Measurements from ENCODE around the gene ENTHD1.

The ENTHD1 gene

DNA sequence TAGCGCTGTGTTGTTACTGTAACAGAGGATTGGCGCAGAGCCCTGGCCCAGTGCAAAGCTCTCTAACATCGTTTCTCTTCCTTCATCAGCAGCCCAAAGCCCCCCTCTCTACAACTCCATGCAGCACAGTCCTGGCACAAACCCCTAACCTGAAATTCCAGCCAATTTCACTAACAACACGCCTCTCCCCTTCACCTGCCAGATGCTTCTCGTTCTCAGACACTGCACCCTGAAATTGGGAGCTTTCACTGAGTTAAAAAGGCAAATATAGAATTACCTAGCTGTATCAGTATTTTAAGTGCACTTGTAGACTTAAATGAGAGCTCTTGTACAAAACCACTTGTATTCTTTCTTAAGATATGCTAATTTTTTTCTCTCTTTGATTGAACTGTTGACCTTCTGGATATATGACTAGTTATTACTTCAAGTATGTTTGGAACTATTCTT lies 23.7 kb upstream of the ENTHD1 start:
- Histone ChIP-seq H3K36me3 (ENCODE audit: insufficient read depth, low read length) (no peaks in the 10 kb centered on the region), H3K27me3 (ENCODE audit: insufficient read depth, low read length) (no peaks in the 10 kb centered on the region), H3K4me1 (ENCODE audit: insufficient read depth, low read length) (peaks cover 13% of the 10 kb centered on the region), H2AFZ (ENCODE audit: low read depth, low read length) (no peak overlapping the region), H3K4me3 (ENCODE audit: low read length) (no peak overlapping the region), H3K9me3 (ENCODE audit: low read length) (no peaks in the 10 kb centered on the region)

GRCh38 chr22:39916496-39916895 lies 22.9 kb upstream of the ENTHD1 start:
- no peaks in the 10 kb centered on the region for H3K36me3 ChIP-seq (ENCODE audit: insufficient read depth, low read length)
- no peak overlapping the region for H2AFZ ChIP-seq (ENCODE audit: low read depth, low read length)
- H3K4me3 ChIP-seq (ENCODE audit: low read length), result no peak overlapping the region
- H3K9me3 ChIP-seq (ENCODE audit: low read length), result no peaks in the 10 kb centered on the region
- peaks cover 13% of the 10 kb centered on the region for H3K4me1 ChIP-seq (ENCODE audit: insufficient read depth, low read length)
- no peaks in the 10 kb centered on the region for H3K27me3 ChIP-seq (ENCODE audit: insufficient read depth, low read length)

DNA sequence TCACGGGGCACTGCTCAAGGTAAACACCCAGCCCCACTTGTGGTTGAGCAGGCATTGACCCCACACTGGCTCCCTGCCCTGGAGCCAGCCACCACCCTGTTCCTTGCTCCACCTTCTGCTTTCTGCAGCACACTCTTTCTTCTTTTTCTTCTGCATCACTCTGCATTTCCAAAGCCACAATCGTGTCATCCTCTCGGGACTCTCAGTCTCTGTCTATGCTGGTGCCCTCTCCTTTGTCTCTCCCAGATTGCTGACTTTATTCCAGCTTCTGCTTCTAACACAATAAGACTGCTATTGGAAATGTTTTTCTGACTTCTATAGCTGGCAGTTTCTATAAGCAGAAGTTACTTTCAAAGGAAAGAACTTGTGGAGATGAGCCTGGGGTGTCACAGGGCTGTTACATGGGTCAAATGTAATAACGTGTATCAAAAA lies 21.8 kb upstream of the ENTHD1 start:
- Histone ChIP-seq H2AFZ (ENCODE audit: low read depth, low read length) (no peak overlapping the region), H3K9me3 (ENCODE audit: low read length) (no peaks in the 10 kb centered on the region), H3K4me3 (ENCODE audit: low read length) (no peak overlapping the region), H3K27me3 (ENCODE audit: insufficient read depth, low read length) (no peaks in the 10 kb centered on the region), H3K4me1 (ENCODE audit: insufficient read depth, low read length) (peaks cover 13% of the 10 kb centered on the region), H3K36me3 (ENCODE audit: insufficient read depth, low read length) (no peaks in the 10 kb centered on the region)

DNA sequence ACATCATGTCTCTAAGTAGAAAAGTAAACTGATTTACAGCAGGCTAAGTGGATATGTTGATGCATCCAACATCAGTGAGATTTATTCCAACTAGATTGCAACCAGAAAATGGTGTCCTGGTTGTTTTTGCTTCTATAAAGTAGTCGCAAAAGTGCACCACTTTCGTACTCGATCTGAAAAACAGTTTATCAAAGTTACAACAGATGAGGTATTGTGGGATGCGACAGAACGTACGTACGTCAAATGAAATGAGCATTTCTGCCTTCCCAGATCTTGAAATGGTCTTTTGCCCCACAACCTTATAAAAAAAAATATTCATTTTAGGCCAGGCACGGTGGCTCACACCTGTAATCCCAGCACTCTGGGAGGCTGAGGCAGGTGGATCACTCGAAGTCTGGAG lies 21.0 kb upstream of the ENTHD1 start:
- no peaks in the 10 kb centered on the region for H3K9me3 ChIP-seq (ENCODE audit: low read length)
- H3K27me3 ChIP-seq (ENCODE audit: insufficient read depth, low read length), result no peaks in the 10 kb centered on the region
- peaks cover 13% of the 10 kb centered on the region for H3K4me1 ChIP-seq (ENCODE audit: insufficient read depth, low read length)
- no peak overlapping the region for H2AFZ ChIP-seq (ENCODE audit: low read depth, low read length)
- H3K4me3 ChIP-seq (ENCODE audit: low read length), result no peak overlapping the region
- H3K36me3 ChIP-seq (ENCODE audit: insufficient read depth, low read length), result no peaks in the 10 kb centered on the region

- peaks cover 13% of the 10 kb centered on the region for H3K4me1 ChIP-seq (ENCODE audit: insufficient read depth, low read length)
- no peak overlapping the region for H3K4me3 ChIP-seq (ENCODE audit: low read length)
- no peaks in the 10 kb centered on the region for H3K9me3 ChIP-seq (ENCODE audit: low read length)
- no peaks in the 10 kb centered on the region for H3K27me3 ChIP-seq (ENCODE audit: insufficient read depth, low read length)
- no peaks in the 10 kb centered on the region for H3K36me3 ChIP-seq (ENCODE audit: insufficient read depth, low read length)
- H2AFZ ChIP-seq (ENCODE audit: low read depth, low read length), result no peak overlapping the region
Measured at GRCh38 chr22:39913886-39914285, 20.3 kb upstream of the ENTHD1 start.

GRCh38 chr22:39913321-39913720 lies 19.8 kb upstream of the ENTHD1 start:
- no peaks in the 10 kb centered on the region for H3K9me3 ChIP-seq (ENCODE audit: low read length)
- no peak overlapping the region for H2AFZ ChIP-seq (ENCODE audit: low read depth, low read length)
- no peaks in the 10 kb centered on the region for H3K36me3 ChIP-seq (ENCODE audit: insufficient read depth, low read length)
- no peak overlapping the region for H3K4me3 ChIP-seq (ENCODE audit: low read length)
- H3K27me3 ChIP-seq (ENCODE audit: insufficient read depth, low read length), result no peaks in the 10 kb centered on the region
- H3K4me1 ChIP-seq (ENCODE audit: insufficient read depth, low read length), result peaks cover 13% of the 10 kb centered on the region

- Histone ChIP-seq H2AFZ (ENCODE audit: low read depth, low read length) (no peak overlapping the region), H3K4me3 (ENCODE audit: low read length) (no peak overlapping the region), H3K4me1 (ENCODE audit: insufficient read depth, low read length) (peaks cover 13% of the 10 kb centered on the region), H3K27me3 (ENCODE audit: insufficient read depth, low read length) (no peaks in the 10 kb centered on the region), H3K36me3 (ENCODE audit: insufficient read depth, low read length) (no peaks in the 10 kb centered on the region), H3K9me3 (ENCODE audit: low read length) (no peaks in the 10 kb centered on the region)
Measured at GRCh38 chr22:39910876-39911613, 17.5 kb upstream of the ENTHD1 start.

GRCh38 chr22:39908737-39909136 lies 15.2 kb upstream of the ENTHD1 start:
- Histone ChIP-seq H3K36me3 (ENCODE audit: insufficient read depth, low read length) (no peaks in the 10 kb centered on the region), H3K9me3 (ENCODE audit: low read length) (no peaks in the 10 kb centered on the region), H2AFZ (ENCODE audit: low read depth, low read length) (no peak overlapping the region), H3K4me1 (ENCODE audit: insufficient read depth, low read length) (no peaks in the 10 kb centered on the region), H3K4me3 (ENCODE audit: low read length) (no peak overlapping the region), H3K27me3 (ENCODE audit: insufficient read depth, low read length) (peaks cover 3% of the 10 kb centered on the region)

GRCh38 chr22:39908136-39908535 lies 14.6 kb upstream of the ENTHD1 start:
- no peaks in the 10 kb centered on the region for H3K4me1 ChIP-seq (ENCODE audit: insufficient read depth, low read length)
- H3K27me3 ChIP-seq (ENCODE audit: insufficient read depth, low read length), result peaks cover 3% of the 10 kb centered on the region
- no peak overlapping the region for H2AFZ ChIP-seq (ENCODE audit: low read depth, low read length)
- no peaks in the 10 kb centered on the region for H3K9me3 ChIP-seq (ENCODE audit: low read length)
- no peak overlapping the region for H3K4me3 ChIP-seq (ENCODE audit: low read length)
- no peaks in the 10 kb centered on the region for H3K36me3 ChIP-seq (ENCODE audit: insufficient read depth, low read length)

- H3K36me3 ChIP-seq (ENCODE audit: insufficient read depth, low read length), result no peaks in the 10 kb centered on the region
- no peak overlapping the region for H2AFZ ChIP-seq (ENCODE audit: low read depth, low read length)
- peaks cover 3% of the 10 kb centered on the region for H3K27me3 ChIP-seq (ENCODE audit: insufficient read depth, low read length)
- H3K9me3 ChIP-seq (ENCODE audit: low read length), result no peaks in the 10 kb centered on the region
- no peak overlapping the region for H3K4me3 ChIP-seq (ENCODE audit: low read length)
- H3K4me1 ChIP-seq (ENCODE audit: insufficient read depth, low read length), result no peaks in the 10 kb centered on the region
Measured at GRCh38 chr22:39907605-39908097, 14.1 kb upstream of the ENTHD1 start.

GRCh38 chr22:39907047-39907446 lies 13.5 kb upstream of the ENTHD1 start:
- Histone ChIP-seq H3K4me1 (ENCODE audit: insufficient read depth, low read length) (no peaks in the 10 kb centered on the region), H2AFZ (ENCODE audit: low read depth, low read length) (no peak overlapping the region), H3K9me3 (ENCODE audit: low read length) (no peaks in the 10 kb centered on the region), H3K4me3 (ENCODE audit: low read length) (no peak overlapping the region), H3K36me3 (ENCODE audit: insufficient read depth, low read length) (no peaks in the 10 kb centered on the region), H3K27me3 (ENCODE audit: insufficient read depth, low read length) (peaks cover 3% of the 10 kb centered on the region)

DNA sequence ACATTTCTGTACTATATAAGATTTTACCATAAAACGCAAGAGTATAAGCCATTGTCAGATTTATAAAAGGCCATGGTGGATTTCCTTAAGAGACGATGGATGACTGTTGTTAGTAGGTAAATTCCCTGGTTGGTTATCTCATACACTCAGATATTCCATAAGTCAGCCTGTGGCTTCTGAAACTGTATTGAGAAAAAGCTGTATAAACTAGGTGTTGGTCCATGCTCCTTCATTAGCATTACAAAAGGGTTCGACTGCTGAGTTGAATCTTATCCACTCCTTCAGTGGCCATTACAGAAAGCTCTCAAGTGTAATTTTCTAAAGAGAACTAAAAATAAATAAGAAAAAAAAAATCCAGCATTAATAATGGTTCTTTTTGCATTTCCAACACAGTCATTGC lies 12.6 kb upstream of the ENTHD1 start:
- Histone ChIP-seq H3K36me3 (ENCODE audit: insufficient read depth, low read length) (no peaks in the 10 kb centered on the region), H3K9me3 (ENCODE audit: low read length) (no peaks in the 10 kb centered on the region), H3K4me3 (ENCODE audit: low read length) (no peak overlapping the region), H2AFZ (ENCODE audit: low read depth, low read length) (no peak overlapping the region), H3K4me1 (ENCODE audit: insufficient read depth, low read length) (no peaks in the 10 kb centered on the region), H3K27me3 (ENCODE audit: insufficient read depth, low read length) (peaks cover 3% of the 10 kb centered on the region)

DNA sequence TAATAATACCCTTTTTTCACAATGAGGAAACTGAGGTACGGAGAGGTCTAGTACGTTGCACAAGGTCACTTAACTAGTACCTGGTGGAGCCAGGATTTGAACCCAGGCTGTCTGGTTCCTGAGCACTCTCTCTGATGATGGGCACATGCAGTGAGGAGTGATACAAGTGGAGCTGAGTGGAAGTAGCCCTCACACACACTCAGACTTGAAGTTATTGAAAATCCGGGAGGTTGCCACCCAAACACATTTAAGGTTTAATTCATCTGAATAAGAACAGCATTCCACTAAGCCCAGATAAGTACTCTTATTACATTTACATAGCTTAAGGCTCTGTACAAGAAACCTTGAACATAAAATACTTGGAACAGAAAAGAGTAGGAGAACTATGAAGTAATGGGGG lies 12.1 kb upstream of the ENTHD1 start:
- Histone ChIP-seq H3K36me3 (ENCODE audit: insufficient read depth, low read length) (no peaks in the 10 kb centered on the region), H3K27me3 (ENCODE audit: insufficient read depth, low read length) (peaks cover 6% of the 10 kb centered on the region), H3K4me3 (ENCODE audit: low read length) (no peak overlapping the region), H3K9me3 (ENCODE audit: low read length) (no peaks in the 10 kb centered on the region), H3K4me1 (ENCODE audit: insufficient read depth, low read length) (no peaks in the 10 kb centered on the region), H2AFZ (ENCODE audit: low read depth, low read length) (no peak overlapping the region)

GRCh38 chr22:39904862-39905261 lies 11.3 kb upstream of the ENTHD1 start:
- H3K36me3 ChIP-seq (ENCODE audit: insufficient read depth, low read length), result no peaks in the 10 kb centered on the region
- no peak overlapping the region for H2AFZ ChIP-seq (ENCODE audit: low read depth, low read length)
- no peaks in the 10 kb centered on the region for H3K9me3 ChIP-seq (ENCODE audit: low read length)
- peaks cover 6% of the 10 kb centered on the region for H3K27me3 ChIP-seq (ENCODE audit: insufficient read depth, low read length)
- H3K4me3 ChIP-seq (ENCODE audit: low read length), result no peak overlapping the region
- H3K4me1 ChIP-seq (ENCODE audit: insufficient read depth, low read length), result no peaks in the 10 kb centered on the region

All from neuron (in vitro differentiated cells).